ENCODE data around the gene MAFG. TPM values are rescaled to one million over a fixed set of nuclear protein-coding genes. Genes with fewer than 3 reads are reported as not detected.

The MAFG gene
- total and polyA plus RNA-seq, 2 experiments from 2014 or later: 16.1 to 27.0 TPM

GRCh38 chr17:81901167-81902022, 26.1 kb downstream of the MAFG start:
- Histone ChIP-seq H3K4me3 (peak overlapping the region; percentile 33), H3K27me3 (peaks cover 18% of the 10 kb centered on the region), H3K4me1 (ENCODE audit: low read depth) (no peaks in the 10 kb centered on the region), H3K36me3 (peaks cover 14% of the 10 kb centered on the region), H3K27ac (no peak overlapping the region), H3K9me3 (ENCODE audit: low read depth) (no peaks in the 10 kb centered on the region)
- TF ChIP-seq CTCF (IDR thresholded peaks at IDR 0.05; ENCODE audit: low read depth, low read length): no peak
- no peak for DNase-seq (ENCODE audit: low read depth in 1 of 2, low spot score in 1 of 2)

GRCh38 chr17:81900181-81900820, 27.2 kb downstream of the MAFG start:
- no peak overlapping the region for H3K4me3 ChIP-seq
- DNase-seq (ENCODE audit: low read depth in 1 of 2, low spot score in 1 of 2): no peak
- H3K27me3 ChIP-seq: peaks cover 18% of the 10 kb centered on the region
- H3K36me3 ChIP-seq: peaks cover 15% of the 10 kb centered on the region
- no peaks in the 10 kb centered on the region for H3K9me3 ChIP-seq (ENCODE audit: low read depth)
- no peak for TF ChIP-seq CTCF (IDR thresholded peaks at IDR 0.05; ENCODE audit: low read depth, low read length)
- H3K27ac ChIP-seq: no peak overlapping the region
- no peaks in the 10 kb centered on the region for H3K4me1 ChIP-seq (ENCODE audit: low read depth)

GRCh38 chr17:81899514-81900166, 27.9 kb downstream of the MAFG start:
- Histone ChIP-seq H3K4me1 (ENCODE audit: low read depth) (no peaks in the 10 kb centered on the region), H3K9me3 (ENCODE audit: low read depth) (no peaks in the 10 kb centered on the region), H3K27me3 (peaks cover 18% of the 10 kb centered on the region), H3K27ac (no peak overlapping the region), H3K4me3 (no peak overlapping the region), H3K36me3 (peaks cover 16% of the 10 kb centered on the region)
- DNase-seq (ENCODE audit: low read depth in 1 of 2, low spot score in 1 of 2): no peak
- no peak for TF ChIP-seq CTCF (IDR thresholded peaks at IDR 0.05; ENCODE audit: low read depth, low read length)

GRCh38 chr17:81898885-81899284, 28.6 kb downstream of the MAFG start:
- H3K27me3 ChIP-seq: peaks cover 18% of the 10 kb centered on the region
- no peak overlapping the region for H3K27ac ChIP-seq
- H3K4me1 ChIP-seq (ENCODE audit: low read depth): no peaks in the 10 kb centered on the region
- peaks cover 12% of the 10 kb centered on the region for H3K36me3 ChIP-seq
- H3K4me3 ChIP-seq: no peak overlapping the region
- no peak for TF ChIP-seq CTCF (IDR thresholded peaks at IDR 0.05; ENCODE audit: low read depth, low read length)
- DNase-seq (ENCODE audit: low read depth in 1 of 2, low spot score in 1 of 2): no peak
- no peaks in the 10 kb centered on the region for H3K9me3 ChIP-seq (ENCODE audit: low read depth)

- no peak for TF ChIP-seq CTCF (IDR thresholded peaks at IDR 0.05; ENCODE audit: low read depth, low read length)
- Histone ChIP-seq H3K4me3 (no peak overlapping the region), H3K9me3 (ENCODE audit: low read depth) (no peaks in the 10 kb centered on the region), H3K27me3 (peaks cover 18% of the 10 kb centered on the region), H3K27ac (no peak overlapping the region), H3K36me3 (peaks cover 12% of the 10 kb centered on the region), H3K4me1 (ENCODE audit: low read depth) (no peaks in the 10 kb centered on the region)
- peak in 1 of 2 donors; percentile 43 for DNase-seq (ENCODE audit: low read depth in 1 of 2, low spot score in 1 of 2)
Observed at GRCh38 chr17:81898029-81898866, 29.3 kb downstream of the MAFG start.
